ENCODE data around the gene SAMD4A.

DNA sequence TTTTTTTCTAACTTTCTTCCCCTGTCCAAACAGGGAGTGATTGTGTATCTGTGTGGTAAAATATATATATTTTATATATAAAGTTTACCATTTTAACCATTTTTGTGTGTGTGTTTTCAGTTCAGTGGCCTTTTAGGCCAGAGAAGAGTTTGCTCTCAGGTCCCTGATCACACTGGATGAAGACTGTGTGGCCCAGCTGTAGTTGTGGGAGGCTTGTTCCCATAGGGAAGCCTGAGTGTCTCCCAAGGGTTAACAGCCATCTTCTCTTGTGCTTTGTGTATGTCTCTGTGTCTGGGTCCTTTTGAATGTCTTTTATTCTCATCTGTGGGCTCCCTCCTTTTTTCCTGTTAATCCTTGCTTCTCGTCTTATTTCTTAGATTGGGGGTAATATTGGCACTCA lies 33.8 kb upstream of the SAMD4A start:
- TF ChIP-seq, protein P1, sequence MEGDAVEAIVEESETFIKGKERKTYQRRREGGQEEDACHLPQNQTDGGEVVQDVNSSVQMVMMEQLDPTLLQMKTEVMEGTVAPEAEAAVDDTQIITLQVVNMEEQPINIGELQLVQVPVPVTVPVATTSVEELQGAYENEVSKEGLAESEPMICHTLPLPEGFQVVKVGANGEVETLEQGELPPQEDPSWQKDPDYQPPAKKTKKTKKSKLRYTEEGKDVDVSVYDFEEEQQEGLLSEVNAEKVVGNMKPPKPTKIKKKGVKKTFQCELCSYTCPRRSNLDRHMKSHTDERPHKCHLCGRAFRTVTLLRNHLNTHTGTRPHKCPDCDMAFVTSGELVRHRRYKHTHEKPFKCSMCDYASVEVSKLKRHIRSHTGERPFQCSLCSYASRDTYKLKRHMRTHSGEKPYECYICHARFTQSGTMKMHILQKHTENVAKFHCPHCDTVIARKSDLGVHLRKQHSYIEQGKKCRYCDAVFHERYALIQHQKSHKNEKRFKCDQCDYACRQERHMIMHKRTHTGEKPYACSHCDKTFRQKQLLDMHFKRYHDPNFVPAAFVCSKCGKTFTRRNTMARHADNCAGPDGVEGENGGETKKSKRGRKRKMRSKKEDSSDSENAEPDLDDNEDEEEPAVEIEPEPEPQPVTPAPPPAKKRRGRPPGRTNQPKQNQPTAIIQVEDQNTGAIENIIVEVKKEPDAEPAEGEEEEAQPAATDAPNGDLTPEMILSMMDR (IDR thresholded peaks at IDR 0.05; ENCODE audit: insufficient read depth, low read length, poor library complexity, severe bottlenecking): no peak
- no peak for TF ChIP-seq EZH2phosphoT487 (conservative IDR thresholded peaks at IDR 0.05; ENCODE audit: low read length)

All from SU-DHL-6 (cell line).